GM10847 (cell line): ENCODE data around the gene CCHCR1.

Source experiments
- POLR2A ChIP-seq: IDR thresholded peaks from 2 replicates; pipeline ENCODE4 v1.6.1; 2011; ENCODE audit not compliant: insufficient read length; ENCODE audit errors: extremely low read depth

The CCHCR1 gene

GRCh38 chr6:31157513-31158139 lies at the start of gene CCHCR1:
Gene CCHCR1, minus strand, starts transcription at chr6:31157802. Its CDS starts 202 bp downstream, at chr6:31157600.
- TF ChIP-seq POLR2A = no peak

GRCh38 chr6:31205638-31206037 lies 48.0 kb upstream of the CCHCR1 start:
- TF ChIP-seq POLR2A = no peak

GRCh38 chr6:31204751-31205145 lies 47.1 kb upstream of the CCHCR1 start:
- no peak for TF ChIP-seq POLR2A

GRCh38 chr6:31203345-31203979 lies 45.9 kb upstream of the CCHCR1 start:
- TF ChIP-seq POLR2A = no peak

- TF ChIP-seq POLR2A = no peak
Observed at GRCh38 chr6:31202259-31203166, 44.9 kb upstream of the CCHCR1 start.

- TF ChIP-seq POLR2A = peak; percentile 53
Observed at GRCh38 chr6:31197559-31198305, 40.1 kb upstream of the CCHCR1 start.

GRCh38 chr6:31194061-31194834 lies 36.6 kb upstream of the CCHCR1 start:
- TF ChIP-seq POLR2A = no peak

GRCh38 chr6:31193206-31193605 lies 35.6 kb upstream of the CCHCR1 start:
- no peak for TF ChIP-seq POLR2A

- TF ChIP-seq POLR2A = no peak
Observed at GRCh38 chr6:31190488-31190887, 32.9 kb upstream of the CCHCR1 start.

GRCh38 chr6:31187780-31188194 lies 30.2 kb upstream of the CCHCR1 start:
- TF ChIP-seq POLR2A = no peak

- no peak for TF ChIP-seq POLR2A
Observed at GRCh38 chr6:31186052-31186734, 28.6 kb upstream of the CCHCR1 start.

GRCh38 chr6:31180500-31180899 lies 22.9 kb upstream of the CCHCR1 start:
- no peak for TF ChIP-seq POLR2A

- TF ChIP-seq POLR2A = no peak
Observed at GRCh38 chr6:31179896-31180295, 22.3 kb upstream of the CCHCR1 start.

GRCh38 chr6:31179042-31179386 lies 21.4 kb upstream of the CCHCR1 start:
- TF ChIP-seq POLR2A = no peak
